Right lobe of liver (tissue), 6 donors: ENCODE measurements around the gene CCBE1. TPM values are rescaled to one million over a fixed set of nuclear protein-coding genes. Genes with fewer than 3 reads are reported as not detected.
"Not testable (repeated sequence)": the region's sequence is repeated elsewhere in the genome, so short reads cannot be mapped to it uniquely, and the experiment has no call there.

Source experiments
- ATAC-seq, 4 donors: fragments of 200-7000 bp; cut with Tn5 transposase; one replicate each; pipeline ENCODE4 v1.9.1; 2020; ENCODE audit warnings: mild to moderate bottlenecking in 4 of 4, moderate library complexity in 4 of 4
- DNase-seq, 3 donors: peaks; one replicate each; pipeline ENCODE4 v3.0.0-alpha.2; 2020
- H3K27ac ChIP-seq, 3 donors: fragments of 200-600 bp; one replicate each; pipeline ENCODE4 v1.8.0; 2022
- H3K27me3 ChIP-seq, 2 donors: fragments of 200-600 bp; one replicate each; pipeline ENCODE4 v1.8.0; 2022
- H3K36me3 ChIP-seq, 4 donors: fragments of 200-600 bp; sonication (generic) in 1 of 4; one replicate each; pipeline versions ENCODE4 v1.5.1 to v1.8.0; 2017 to 2022; ENCODE audit warnings: control low read depth in 1 of 4
- H3K4me1 ChIP-seq, 4 donors: fragments of 200-600 bp; sonication (generic) in 1 of 4; one replicate each; pipeline versions ENCODE4 v1.5.1 to v1.8.0; 2017 to 2022; ENCODE audit warnings: control low read depth in 1 of 4
- H3K4me3 ChIP-seq, 3 donors: fragments of 200-600 bp; one replicate each; pipeline ENCODE4 v1.8.0; 2022
- H3K9me3 ChIP-seq, 4 donors: fragments of 200-600 bp; sonication (generic) in 1 of 4; one replicate each; pipeline versions ENCODE4 v1.5.1 to v1.8.0; 2017 to 2022; ENCODE audit warnings: control low read depth in 1 of 4
- POLR2A ChIP-seq: fragments of 450-650 bp; IDR thresholded peaks from one replicate; pipeline ENCODE4 v1.6.1; 2017; ENCODE audit warnings: antibody characterized with exemption, mild to moderate bottlenecking
- WGBS: methylation state at CpG from one replicate; pipeline ENCODE4 v1.1.6; 2018; ENCODE audit warnings: low coverage, low lambda C conversion rate; ENCODE audit not compliant: insufficient coverage; ENCODE audit errors: missing lambda C conversion rate; 5-methylcytosine and 5-hydroxymethylcytosine counted together
- intact Hi-C, 2 donors: fragments of 100-400 bp; cut with DNase I; formaldehyde crosslinking; loops; one replicate each; pipeline versions ENCODE4 v1.11.2 to v1.14.1; 2022
- total RNA-seq, 6 experiments: library from RNA; depleted of rRNA in 2 of 6; stranded (reverse); fragments of >200 nt in 2 of 6; fragmentation: NEBNext Ultra II Directional in 3 of 6; extraction: Animal tissue kit (Norgen Biotek cat#: 25700) in 3 of 6; gene quantifications; one replicate each; pipeline versions ENCODE4 v1.1.0 to v1.2.4, GENCODE V29; 2016 to 2023
- TF ChIP-seq, protein P1 (sequence below), 4 donors: fragments of 200-600 bp in 3 of 4; fragments of 450-650 bp in 1 of 4; IDR thresholded peaks; one replicate each; pipeline versions ENCODE4 v1.5.1 to v1.8.0; 2016 to 2022; ENCODE audit warnings: antibody characterized with exemption in 4 of 4, mild to moderate bottlenecking in 2 of 4
- donor health status: DM: no; HTN: yes; CAD: no.
- donor health status: DM: no; HTN: no; CAD: no.
- donor health status: DM: no; HTN: no; CAD: no.
- donor health status: DM: no; HTN: yes; CAD: no.
- donor health status: DM: no; HTN: yes; CAD: no.

CCBE1 gene
- total RNA-seq, 6 experiments from 2014 or later, result 2.7 to 6.9 (median 4.3) TPM

DNA sequence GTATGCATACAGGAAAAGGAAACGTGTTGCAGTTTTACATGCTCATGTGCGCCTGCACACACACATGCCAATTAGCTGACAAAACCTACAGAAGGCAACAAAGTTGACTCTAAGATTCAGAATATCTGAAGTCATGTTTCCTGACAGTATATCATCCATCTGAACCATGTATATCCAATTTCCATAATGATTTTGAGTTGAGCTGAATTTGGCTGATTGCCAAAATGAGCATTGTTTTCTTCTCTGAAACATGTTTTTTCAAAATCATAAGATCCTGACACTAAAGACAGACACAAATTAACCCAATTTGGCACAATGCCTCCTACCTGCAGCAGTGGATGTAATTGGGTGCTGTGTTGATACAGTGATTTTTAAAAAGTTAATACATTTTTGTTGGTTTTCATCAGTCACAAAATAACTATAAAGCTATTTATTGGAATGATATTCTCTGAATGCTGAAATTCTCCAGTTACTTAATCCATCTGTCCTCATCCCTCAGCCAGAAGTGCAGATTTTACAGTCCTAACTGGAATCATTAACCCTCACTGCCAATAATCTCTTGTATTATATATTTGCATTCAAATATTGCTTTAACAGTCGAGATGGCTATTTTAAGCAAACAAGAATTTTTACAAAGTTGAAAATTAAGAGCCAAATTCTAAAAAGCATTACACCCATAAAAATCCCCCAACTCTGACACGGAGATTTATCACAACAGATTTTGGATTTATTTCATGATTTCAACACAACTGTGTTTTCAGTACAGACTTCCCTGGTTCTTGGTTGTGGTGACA is 176.5 kb downstream of the CCBE1 start:
- no peaks in the 10 kb centered on the region for H3K36me3 ChIP-seq
- H3K27me3 ChIP-seq, result no peaks in the 10 kb centered on the region
- intact Hi-C loops, result no loop called here
- no peaks in the 10 kb centered on the region for H3K9me3 ChIP-seq
- no peak for TF ChIP-seq POLR2A
- TF ChIP-seq, protein P1, sequence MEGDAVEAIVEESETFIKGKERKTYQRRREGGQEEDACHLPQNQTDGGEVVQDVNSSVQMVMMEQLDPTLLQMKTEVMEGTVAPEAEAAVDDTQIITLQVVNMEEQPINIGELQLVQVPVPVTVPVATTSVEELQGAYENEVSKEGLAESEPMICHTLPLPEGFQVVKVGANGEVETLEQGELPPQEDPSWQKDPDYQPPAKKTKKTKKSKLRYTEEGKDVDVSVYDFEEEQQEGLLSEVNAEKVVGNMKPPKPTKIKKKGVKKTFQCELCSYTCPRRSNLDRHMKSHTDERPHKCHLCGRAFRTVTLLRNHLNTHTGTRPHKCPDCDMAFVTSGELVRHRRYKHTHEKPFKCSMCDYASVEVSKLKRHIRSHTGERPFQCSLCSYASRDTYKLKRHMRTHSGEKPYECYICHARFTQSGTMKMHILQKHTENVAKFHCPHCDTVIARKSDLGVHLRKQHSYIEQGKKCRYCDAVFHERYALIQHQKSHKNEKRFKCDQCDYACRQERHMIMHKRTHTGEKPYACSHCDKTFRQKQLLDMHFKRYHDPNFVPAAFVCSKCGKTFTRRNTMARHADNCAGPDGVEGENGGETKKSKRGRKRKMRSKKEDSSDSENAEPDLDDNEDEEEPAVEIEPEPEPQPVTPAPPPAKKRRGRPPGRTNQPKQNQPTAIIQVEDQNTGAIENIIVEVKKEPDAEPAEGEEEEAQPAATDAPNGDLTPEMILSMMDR (IDR thresholded peaks at IDR 0.05), result no peak
- 66% methylated on average over 4 of the region's 4 CpGs for WGBS
- peaks cover 0 to 10% (median 0%) of the 10 kb centered on the region in 4 donors for H3K4me1 ChIP-seq
- DNase-seq, result no peak
- ATAC-seq, result no peak
- H3K4me3 ChIP-seq, result no peak overlapping the region
- H3K27ac ChIP-seq, result no peak overlapping the region

DNA sequence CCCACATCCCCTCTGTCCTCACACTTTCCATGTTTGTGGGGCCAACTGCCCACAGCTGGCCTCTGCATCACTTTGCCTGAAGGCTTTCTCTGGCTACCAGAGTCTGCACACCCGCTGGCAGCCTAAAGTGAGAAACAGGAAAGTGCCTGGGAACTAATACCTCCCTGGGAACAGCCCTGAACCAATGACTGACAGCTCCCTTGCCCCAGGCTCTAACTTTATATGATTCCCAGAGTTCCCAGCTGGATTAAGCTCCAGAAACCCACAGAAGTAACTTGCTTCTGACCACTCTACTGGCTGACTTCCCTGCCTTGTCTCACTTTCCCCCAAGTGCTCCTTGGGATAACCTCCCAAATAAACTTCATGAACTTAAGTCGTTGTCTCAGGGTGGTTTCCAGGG is 178.5 kb downstream of the CCBE1 start:
- DNase-seq (no peak), ATAC-seq (no peak)
- Histone ChIP-seq H3K36me3 (no peaks in the 10 kb centered on the region), H3K4me1 (peaks cover 0 to 13% (median 0%) of the 10 kb centered on the region in 4 donors), H3K27ac (no peak overlapping the region), H3K4me3 (no peak overlapping the region), H3K9me3 (no peaks in the 10 kb centered on the region), H3K27me3 (no peaks in the 10 kb centered on the region)
- intact Hi-C loops, result no loop called here
- TF ChIP-seq POLR2A, result no peak
- TF ChIP-seq, protein P1 (IDR thresholded peaks at IDR 0.05), result no peak
- 14% methylated on average over 1 of the region's 2 CpGs for WGBS

DNA sequence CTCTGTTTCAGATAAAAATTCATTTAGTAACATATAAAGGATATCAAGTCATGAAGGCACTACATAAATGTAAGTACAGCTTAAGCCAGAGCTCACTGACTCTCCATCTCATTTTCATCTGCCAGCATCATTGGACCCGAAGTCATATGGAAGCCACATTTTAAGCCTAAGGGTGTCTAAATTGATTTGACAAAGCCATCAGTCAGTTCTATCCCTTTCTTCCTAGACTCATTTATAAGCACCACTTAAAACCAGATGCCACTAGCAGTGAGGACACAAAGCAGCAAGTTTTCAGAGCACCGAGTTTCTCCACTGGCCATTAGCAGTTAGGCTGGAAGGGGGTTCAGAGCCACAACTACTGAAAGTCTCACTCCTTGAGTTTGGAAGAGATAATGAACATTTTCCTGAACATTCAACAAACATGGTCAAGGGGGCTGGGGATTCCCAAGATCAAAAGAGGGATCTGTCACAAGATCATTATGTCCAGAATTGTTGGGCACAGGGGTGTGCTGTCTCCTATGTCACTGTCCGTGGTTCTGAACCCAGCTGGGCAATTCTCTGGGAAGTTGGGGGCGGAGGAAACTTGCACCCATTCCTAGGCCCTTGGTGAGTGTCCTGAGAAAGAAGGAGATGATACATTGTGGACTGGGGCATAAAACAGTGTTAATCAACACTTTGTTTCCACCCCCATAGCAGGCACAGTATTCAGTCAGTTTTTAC is 179.6 kb downstream of the CCBE1 start:
- Histone ChIP-seq H3K27me3 (no peaks in the 10 kb centered on the region), H3K27ac (no peak overlapping the region), H3K4me3 (no peak overlapping the region), H3K9me3 (no peaks in the 10 kb centered on the region), H3K4me1 (peaks cover 0 to 13% (median 0%) of the 10 kb centered on the region in 4 donors), H3K36me3 (no peaks in the 10 kb centered on the region)
- no peak for ATAC-seq
- intact Hi-C loops, result no loop called here
- TF ChIP-seq, protein P1 (IDR thresholded peaks at IDR 0.05), result no peak
- no peak for TF ChIP-seq POLR2A
- no peak for DNase-seq
- 42% methylated on average over 3 of the region's 4 CpGs for WGBS

DNA sequence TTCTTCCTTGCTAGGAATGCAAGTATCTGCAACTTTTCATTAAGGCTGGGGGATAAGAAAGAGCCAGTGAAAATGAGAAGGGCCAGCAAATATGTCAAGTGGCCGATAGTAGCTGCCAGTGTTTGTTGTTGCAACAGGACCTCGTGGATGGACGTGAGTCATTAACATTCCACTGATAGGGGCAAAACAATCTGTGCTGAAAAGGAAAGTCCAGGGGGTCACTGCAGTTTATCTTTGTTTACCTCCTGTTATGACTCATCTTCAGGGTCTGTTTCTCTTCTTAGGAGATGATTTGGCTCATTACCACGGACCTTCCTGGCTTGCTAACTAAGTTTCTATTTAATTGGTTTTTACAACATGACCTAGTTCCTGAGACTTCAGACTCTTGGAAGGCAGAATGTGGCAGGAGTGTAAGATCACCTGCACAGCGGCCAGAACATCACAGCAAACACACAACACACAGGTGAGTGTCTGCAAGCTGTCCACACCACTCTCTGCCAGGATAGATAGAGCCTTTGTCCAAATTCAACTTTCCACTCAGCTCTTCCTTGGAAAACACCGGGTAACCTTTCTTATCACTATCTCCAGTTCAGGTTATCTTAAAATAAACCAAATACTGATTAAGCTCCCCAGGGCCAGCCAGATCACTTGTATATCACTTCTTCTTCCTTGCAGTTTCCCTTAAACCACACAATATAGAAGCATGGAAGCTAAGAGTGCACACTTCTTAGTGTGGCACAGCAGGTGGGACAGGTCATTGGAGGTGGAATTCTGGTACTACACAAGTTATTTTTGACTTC is 180.7 kb downstream of the CCBE1 start:
- TF ChIP-seq, protein P1 (IDR thresholded peaks at IDR 0.05), result no peak
- TF ChIP-seq POLR2A, result no peak
- ATAC-seq (peak; percentile 80 to 90 (median 86)), DNase-seq (peak in 1 of 3 donors; percentile 42)
- Histone ChIP-seq H3K27ac (peak overlapping the region in 1 of 3 donors; percentile 50), H3K27me3 (no peaks in the 10 kb centered on the region), H3K9me3 (no peaks in the 10 kb centered on the region), H3K36me3 (no peaks in the 10 kb centered on the region), H3K4me1 (peaks cover 0 to 13% (median 0%) of the 10 kb centered on the region in 4 donors), H3K4me3 (no peak overlapping the region)
- 2% methylated on average over 6 of the region's 6 CpGs for WGBS
- intact Hi-C loops, result no loop called here

DNA sequence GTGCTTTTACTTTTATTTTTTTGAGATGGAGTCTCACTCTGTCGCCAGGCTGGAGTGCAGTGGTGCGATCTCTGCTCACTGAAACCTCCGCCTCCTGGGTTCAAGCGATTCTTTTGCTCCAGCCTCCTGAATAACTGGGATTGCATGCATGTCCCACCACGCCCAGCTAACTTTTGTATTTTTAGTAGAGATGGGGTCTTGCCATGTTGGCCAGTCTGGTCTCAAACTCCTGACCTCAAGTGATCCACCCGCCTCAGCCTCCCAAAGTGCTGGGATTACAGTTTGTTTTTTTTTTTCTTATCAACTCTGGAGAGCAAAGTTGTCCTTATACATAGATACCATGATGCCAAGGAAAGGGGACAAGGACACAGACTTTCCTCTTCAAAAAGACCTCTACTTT is 181.3 kb downstream of the CCBE1 start:
- H3K27me3 ChIP-seq, intact Hi-C loops, DNase-seq, H3K9me3 ChIP-seq, H3K27ac ChIP-seq, ATAC-seq, H3K36me3 ChIP-seq, H3K4me3 ChIP-seq: not testable (repeated sequence)
- WGBS, result 58% methylated on average over 6 of the region's 6 CpGs
- H3K4me1 ChIP-seq, result peaks cover 0 to 13% (median 0%) of the 10 kb centered on the region in 4 donors
